HG03196 (cell line): Measurements from ENCODE around the gene TLR2.
A peak's percentile ranks its signal among the peaks of the same experiment; 100 is the strongest.
"Not testable (repeated sequence)": the region's sequence is repeated elsewhere in the genome, so short reads cannot be mapped to it uniquely, and the experiment has no call there.

Experiments
- ATAC-seq: cut with Tn5 transposase; IDR thresholded peaks from one replicate; pipeline ENCODE4 v1.9.1; 2021; ENCODE audit not compliant: unreplicated experiment

Gene TLR2

GRCh38 chr4:153661215-153661822 lies 22.8 kb upstream of the TLR2 start:
- no peak for ATAC-seq

GRCh38 chr4:153661908-153662307 lies 22.2 kb upstream of the TLR2 start:
- no peak for ATAC-seq

- no peak for ATAC-seq
These were observed 20.4 kb upstream of the TLR2 start for GRCh38 chr4:153663667-153664066.

GRCh38 chr4:153666505-153666904 lies 17.6 kb upstream of the TLR2 start:
- not testable (repeated sequence) for ATAC-seq

GRCh38 chr4:153668647-153669046 lies 15.4 kb upstream of the TLR2 start:
- no peak for ATAC-seq

GRCh38 chr4:153669838-153670237 lies 14.2 kb upstream of the TLR2 start:
- ATAC-seq = no peak

- no peak for ATAC-seq
These were observed 7.6 kb upstream of the TLR2 start for GRCh38 chr4:153676486-153676885.

GRCh38 chr4:153676984-153677383 lies 7.1 kb upstream of the TLR2 start:
- no peak for ATAC-seq

- ATAC-seq = no peak
These were observed 4.6 kb upstream of the TLR2 start for GRCh38 chr4:153679486-153679885.

GRCh38 chr4:153683763-153684181 lies 308 bp upstream of the TLR2 start:
- no peak for ATAC-seq

- no peak for ATAC-seq
These were observed 891 bp downstream of the TLR2 start for GRCh38 chr4:153684971-153685371.

GRCh38 chr4:153704522-153704921 lies 20.4 kb downstream of the TLR2 start:
- no peak for ATAC-seq

GRCh38 chr4:153705743-153706468 lies 21.8 kb downstream of the TLR2 start:
- ATAC-seq = peak; percentile 80

- ATAC-seq = no peak
These were observed 22.4 kb downstream of the TLR2 start for GRCh38 chr4:153706519-153706918.

- no peak for ATAC-seq
These were observed 26.6 kb downstream of the TLR2 start for GRCh38 chr4:153710681-153711080.

GRCh38 chr4:153713866-153714646 lies 30.0 kb downstream of the TLR2 start:
- ATAC-seq = no peak

- ATAC-seq = no peak
These were observed 38.0 kb downstream of the TLR2 start for GRCh38 chr4:153722036-153722435.

- no peak for ATAC-seq
These were observed 40.5 kb downstream of the TLR2 start for GRCh38 chr4:153724606-153725005.

- no peak for ATAC-seq
These were observed 41.2 kb downstream of the TLR2 start for GRCh38 chr4:153725136-153725830.

- ATAC-seq = no peak
These were observed 41.7 kb downstream of the TLR2 start for GRCh38 chr4:153725831-153726154.

GRCh38 chr4:153728151-153728550 lies 44.1 kb downstream of the TLR2 start:
- no peak for ATAC-seq

- ATAC-seq = peak; percentile 60
These were observed 44.6 kb downstream of the TLR2 start for GRCh38 chr4:153728660-153729059.
